H9 (cell line): ENCODE measurements around the gene POLR3B. TPM values are rescaled to one million over a fixed set of nuclear protein-coding genes. Genes with fewer than 3 reads are reported as not detected.

Source experiments
- DNase-seq: peaks from one replicate; pipeline ENCODE4 v3.0.0-alpha.2; 2017
- H2AFZ ChIP-seq: one replicate; pipeline ENCODE4 v1.6.1; 2013; ENCODE audit warnings: mild to moderate bottlenecking, low read length, control low read depth, moderate library complexity
- H2AK5ac ChIP-seq: 2 replicates; pipeline ENCODE4 v1.6.1; 2013; ENCODE audit warnings: low read length, control low read depth, mixed read lengths; ENCODE audit not compliant: insufficient read length
- H2BK120ac ChIP-seq: one replicate; pipeline ENCODE4 v1.6.1; 2013; ENCODE audit warnings: low read depth, mild to moderate bottlenecking, low read length, control low read depth, inconsistent platforms; ENCODE audit not compliant: poor library complexity, severe bottlenecking
- H2BK12ac ChIP-seq: 2 replicates; pipeline ENCODE4 v1.6.1; 2013; ENCODE audit warnings: low read length, control low read depth, mixed read lengths, low read depth; ENCODE audit not compliant: insufficient read length
- H2BK15ac ChIP-seq: 2 replicates; pipeline ENCODE4 v1.6.1; 2013; ENCODE audit warnings: low read depth, low read length, control low read depth
- H2BK20ac ChIP-seq: one replicate; pipeline ENCODE4 v1.6.1; 2013; ENCODE audit warnings: low read depth, mild to moderate bottlenecking, low read length, control low read depth, inconsistent platforms; ENCODE audit not compliant: poor library complexity, severe bottlenecking
- H2BK5ac ChIP-seq: 2 replicates; pipeline ENCODE4 v1.6.1; 2013; ENCODE audit warnings: low read length, control low read depth, mixed read lengths; ENCODE audit not compliant: insufficient read length
- H3K14ac ChIP-seq: 2 replicates; pipeline ENCODE4 v1.6.1; 2013; ENCODE audit warnings: low read length, control low read depth; ENCODE audit not compliant: insufficient read depth
- H3K18ac ChIP-seq: 2 replicates; pipeline ENCODE4 v1.6.1; 2013; ENCODE audit warnings: low read depth, mild to moderate bottlenecking, mixed read lengths, low read length, control low read depth; ENCODE audit not compliant: insufficient read length
- H3K23ac ChIP-seq: 2 replicates; pipeline ENCODE4 v1.6.1; 2013; ENCODE audit warnings: low read length, control low read depth, mixed read lengths, low read depth; ENCODE audit not compliant: insufficient read length
- H3K23me2 ChIP-seq: 2 replicates; pipeline ENCODE4 v1.6.1; 2013; ENCODE audit warnings: low read depth, mild to moderate bottlenecking, mixed read lengths, low read length, control low read depth; ENCODE audit not compliant: insufficient read length, poor library complexity, severe bottlenecking
- H3K27ac ChIP-seq: 2 replicates; pipeline ENCODE4 v1.5.1; 2013; ENCODE audit warnings: low read length, control low read depth, mixed read lengths, low read depth; ENCODE audit not compliant: insufficient read length
- H3K27me3 ChIP-seq: 2 replicates; pipeline ENCODE4 v1.6.1; 2013; ENCODE audit warnings: low read length, control low read depth, inconsistent platforms; ENCODE audit not compliant: insufficient read depth
- H3K4ac ChIP-seq: 2 replicates; pipeline ENCODE4 v1.6.1; 2013; ENCODE audit warnings: low read depth, mild to moderate bottlenecking, control low read depth, inconsistent platforms, low read length, moderate library complexity
- H3K4me1 ChIP-seq: 2 replicates; pipeline ENCODE4 v1.6.1; 2013; ENCODE audit warnings: low read length, control low read depth, inconsistent platforms; ENCODE audit not compliant: insufficient read depth
- H3K4me2 ChIP-seq: 2 replicates; pipeline ENCODE4 v1.6.1; 2013; ENCODE audit warnings: low read length, control low read depth, mixed read lengths; ENCODE audit not compliant: insufficient read length, insufficient read depth
- H3K56ac ChIP-seq: 2 replicates; pipeline ENCODE4 v1.6.1; 2013; ENCODE audit warnings: low read depth, mild to moderate bottlenecking, mixed read lengths, low read length, control low read depth; ENCODE audit not compliant: insufficient read length
- H3K79me1 ChIP-seq: 2 replicates; pipeline ENCODE4 v1.6.1; 2013; ENCODE audit warnings: low read depth, mild to moderate bottlenecking, moderate library complexity, low read length, control low read depth, inconsistent platforms; ENCODE audit not compliant: insufficient read depth, poor library complexity, severe bottlenecking
- H3K79me2 ChIP-seq: 2 replicates; pipeline ENCODE4 v1.6.1; 2013; ENCODE audit warnings: low read length, control low read depth, inconsistent platforms; ENCODE audit not compliant: insufficient read depth
- H3K9ac ChIP-seq: 2 replicates; pipeline ENCODE4 v1.6.1; 2013; ENCODE audit warnings: low read length, control low read depth, mixed read lengths; ENCODE audit not compliant: insufficient read length; ENCODE audit errors: extremely low read depth
- H3K9me3 ChIP-seq: one replicate; pipeline ENCODE4 v1.6.1; 2013; ENCODE audit warnings: low read depth, low read length, inconsistent platforms; ENCODE audit not compliant: control insufficient read depth
- H3T11ph ChIP-seq: one replicate; pipeline ENCODE4 v1.6.1; 2013; ENCODE audit warnings: mild to moderate bottlenecking, low read length, control low read depth, inconsistent platforms
- H4K20me1 ChIP-seq: one replicate; pipeline ENCODE4 v1.6.1; 2013; ENCODE audit not compliant: control insufficient read depth, insufficient read length, insufficient read depth
- H4K5ac ChIP-seq: 2 replicates; pipeline ENCODE4 v1.6.1; 2013; ENCODE audit warnings: low read depth, mild to moderate bottlenecking, mixed read lengths, low read length, control low read depth; ENCODE audit not compliant: insufficient read length
- H4K8ac ChIP-seq: replicated peaks from 2 replicates; pipeline ENCODE4 v1.6.1; 2013; ENCODE audit warnings: low read length, control low read depth, mixed read lengths, low read depth; ENCODE audit not compliant: insufficient read length
- H4K91ac ChIP-seq: 2 replicates; pipeline ENCODE4 v1.6.1; 2013; ENCODE audit warnings: low read depth, mild to moderate bottlenecking, moderate library complexity, mixed read lengths, low read length, control low read depth; ENCODE audit not compliant: insufficient read length
- H3K27ac Mint-ChIP-seq, 3 experiments: 2 replicates in 2 of 3; 3 replicates in 1 of 3; pipeline ENCODE4 v1.8.0; 2020 to 2021; ENCODE audit warnings: mixed read lengths in 3 of 3, mild to moderate bottlenecking in 1 of 3, moderate library complexity in 1 of 3
- H3K27me3 Mint-ChIP-seq: 2 replicates; pipeline ENCODE4 v1.8.0; 2021; ENCODE audit warnings: low read depth, mild to moderate bottlenecking, moderate library complexity, mixed read lengths
- H3K36me3 Mint-ChIP-seq, 3 experiments: 2 replicates in 2 of 3; 3 replicates in 1 of 3; pipeline ENCODE4 v1.8.0; 2020 to 2021; ENCODE audit warnings: low read depth in 3 of 3, mixed read lengths in 3 of 3; ENCODE audit not compliant: insufficient read depth in 1 of 3
- H3K4me1 Mint-ChIP-seq, 2 experiments: 2 replicates each; pipeline ENCODE4 v1.8.0; 2020; ENCODE audit warnings: mixed read lengths in 2 of 2
- H3K4me3 Mint-ChIP-seq, 2 experiments: 2 replicates in 1 of 2; 3 replicates in 1 of 2; pipeline ENCODE4 v1.8.0; 2020 to 2021; ENCODE audit warnings: mild to moderate bottlenecking in 2 of 2, mixed read lengths in 2 of 2, moderate library complexity in 1 of 2
- H3K9me3 Mint-ChIP-seq, 2 experiments: 2 replicates in 1 of 2; 3 replicates in 1 of 2; pipeline ENCODE4 v1.8.0; 2020; ENCODE audit warnings: mild to moderate bottlenecking in 2 of 2, mixed read lengths in 2 of 2, moderate library complexity in 1 of 2
- WGBS: extraction: QIAGEN DNeasy Blood & Tissue Kit; methylation state at CpG from one replicate; pipeline ENCODE4 v1.1.7; 2013; ENCODE audit warnings: missing lambda C conversion rate, low lambda C conversion rate, mixed read lengths; ENCODE audit not compliant: insufficient read length; ENCODE audit errors: extremely low coverage; 5-methylcytosine and 5-hydroxymethylcytosine counted together
- total RNA-seq: library from RNA; stranded (reverse); gene quantifications from 2 replicates; pipeline ENCODE4 v1.2.1, GENCODE V29; 2021
- TF ChIP-seq, protein P1 (sequence below): fragments of 200-600 bp; sonication (generic); conservative IDR thresholded peaks from 3 replicates; pipeline ENCODE4 v1.8.0; 2021; ENCODE audit warnings: antibody characterized with exemption, mild to moderate bottlenecking

The POLR3B gene
- total RNA-seq, 1 experiment from 2014 or later: 13.4 TPM

DNA sequence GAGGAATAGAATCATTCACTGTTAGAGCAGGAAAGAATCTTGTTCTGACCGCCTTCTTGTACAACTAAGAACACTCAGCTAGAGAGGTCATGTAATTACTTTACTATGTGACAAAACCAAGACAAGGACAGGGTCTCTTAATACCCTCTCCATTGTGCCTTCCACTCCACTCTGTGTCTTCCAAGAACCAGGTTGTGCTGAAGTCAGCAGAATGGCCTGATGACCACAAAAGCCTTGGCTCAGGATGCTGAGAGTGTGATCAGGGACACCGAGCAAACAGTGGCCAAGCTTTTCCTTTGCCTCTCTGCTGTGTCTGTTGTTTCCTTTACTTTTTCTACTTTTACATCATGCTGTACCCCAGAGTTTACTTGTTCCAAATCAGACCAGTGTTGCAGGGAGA is 142.1 kb downstream of the POLR3B start:
- Mint-ChIP-seq H3K9me3 (no peaks in the 10 kb centered on the region), H3K27ac (no peak overlapping the region), H3K36me3 (peaks cover 0 to 13% (median 3%) of the 10 kb centered on the region in 3 experiments; a peak in 4 of 7 replicates), H3K4me1 (no peaks in the 10 kb centered on the region), H3K27me3 (no peaks in the 10 kb centered on the region), H3K4me3 (no peak overlapping the region)
- H3K4me2 ChIP-seq: no peak overlapping the region
- H3K23me2 ChIP-seq: no peaks in the 10 kb centered on the region
- no peak overlapping the region for H4K5ac ChIP-seq
- H3K27ac ChIP-seq: no peak overlapping the region
- no peak overlapping the region for H2BK120ac ChIP-seq
- no peak overlapping the region for H3K56ac ChIP-seq
- H3K4ac ChIP-seq: no peak overlapping the region
- no peak overlapping the region for H2AFZ ChIP-seq
- no CpG with 5 or more reads among the region's 2 CpGs for WGBS
- no peaks in the 10 kb centered on the region for H3K9me3 ChIP-seq
- no peak overlapping the region for H3K9ac ChIP-seq
- H3K4me1 ChIP-seq: no peaks in the 10 kb centered on the region
- H3K18ac ChIP-seq: no peak overlapping the region
- no peaks in the 10 kb centered on the region for H3K27me3 ChIP-seq
- H2BK5ac ChIP-seq: no peak overlapping the region
- no peak overlapping the region for H3T11ph ChIP-seq
- H2AK5ac ChIP-seq: no peak overlapping the region
- H3K79me2 ChIP-seq: no peaks in the 10 kb centered on the region
- TF ChIP-seq, protein P1, sequence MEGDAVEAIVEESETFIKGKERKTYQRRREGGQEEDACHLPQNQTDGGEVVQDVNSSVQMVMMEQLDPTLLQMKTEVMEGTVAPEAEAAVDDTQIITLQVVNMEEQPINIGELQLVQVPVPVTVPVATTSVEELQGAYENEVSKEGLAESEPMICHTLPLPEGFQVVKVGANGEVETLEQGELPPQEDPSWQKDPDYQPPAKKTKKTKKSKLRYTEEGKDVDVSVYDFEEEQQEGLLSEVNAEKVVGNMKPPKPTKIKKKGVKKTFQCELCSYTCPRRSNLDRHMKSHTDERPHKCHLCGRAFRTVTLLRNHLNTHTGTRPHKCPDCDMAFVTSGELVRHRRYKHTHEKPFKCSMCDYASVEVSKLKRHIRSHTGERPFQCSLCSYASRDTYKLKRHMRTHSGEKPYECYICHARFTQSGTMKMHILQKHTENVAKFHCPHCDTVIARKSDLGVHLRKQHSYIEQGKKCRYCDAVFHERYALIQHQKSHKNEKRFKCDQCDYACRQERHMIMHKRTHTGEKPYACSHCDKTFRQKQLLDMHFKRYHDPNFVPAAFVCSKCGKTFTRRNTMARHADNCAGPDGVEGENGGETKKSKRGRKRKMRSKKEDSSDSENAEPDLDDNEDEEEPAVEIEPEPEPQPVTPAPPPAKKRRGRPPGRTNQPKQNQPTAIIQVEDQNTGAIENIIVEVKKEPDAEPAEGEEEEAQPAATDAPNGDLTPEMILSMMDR: no peak
- no peaks in the 10 kb centered on the region for H4K20me1 ChIP-seq
- DNase-seq: no peak
- no peaks in the 10 kb centered on the region for H3K79me1 ChIP-seq
- H4K91ac ChIP-seq: no peak overlapping the region
- H3K23ac ChIP-seq: no peak overlapping the region
- H2BK12ac ChIP-seq: no peak overlapping the region
- H2BK15ac ChIP-seq: no peak overlapping the region
- H4K8ac ChIP-seq: no peak overlapping the region
- no peak overlapping the region for H3K14ac ChIP-seq
- H2BK20ac ChIP-seq: no peak overlapping the region
